Measurements from ENCODE around the gene AUTS2. TPM values are rescaled to one million over a fixed set of nuclear protein-coding genes. Genes with fewer than 3 reads are reported as not detected.

Gene AUTS2
- total RNA-seq, 5 donors from 2014 or later (not counting 1 experiment from before 2014, with no cell fraction given) = 10.6 to 66.2 (median 37.6) TPM

DNA sequence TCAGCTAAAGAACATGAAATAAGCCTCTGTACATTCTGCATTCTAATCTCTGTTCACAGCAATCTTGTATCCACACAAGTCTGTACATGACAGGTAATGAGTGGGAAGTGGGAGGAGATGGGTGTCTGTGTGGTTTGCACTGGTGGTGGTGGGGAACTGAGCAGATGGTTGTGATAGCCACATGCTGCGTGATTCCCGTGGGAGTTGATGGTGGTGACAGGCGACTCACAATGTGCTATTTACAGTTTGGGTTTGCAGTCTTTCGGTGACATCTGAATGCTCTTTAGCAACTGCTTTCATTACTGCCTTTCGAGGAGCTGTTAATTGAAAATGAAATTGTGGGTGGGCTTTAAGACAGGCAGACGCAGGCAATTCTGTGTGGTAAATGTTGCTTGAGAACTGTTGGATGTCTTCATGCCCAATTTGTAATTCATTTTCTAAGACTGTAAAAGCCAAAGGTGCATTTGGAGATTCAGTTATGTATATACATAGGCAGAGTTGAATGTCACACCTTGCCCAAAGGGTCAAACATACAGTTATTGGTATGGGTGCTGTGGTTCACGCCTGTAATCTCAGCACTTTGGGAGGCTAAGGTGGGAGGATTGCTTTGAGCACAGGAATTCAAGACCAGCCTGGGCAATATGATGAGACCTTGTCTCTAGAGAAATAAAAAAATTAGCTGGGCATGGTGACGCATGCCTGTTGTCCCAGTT lies 308.2 kb downstream of the AUTS2 start:
- H3K4me3 ChIP-seq (ENCODE audit: control insufficient read depth in 1 of 2, extremely low read depth in 1 of 2, low read length in 1 of 2) = no peak overlapping the region
- H3K4me1 ChIP-seq (ENCODE audit: control insufficient read depth in 1 of 2, extremely low read depth in 1 of 2, insufficient read depth in 2 of 2, low read length in 2 of 2) = peaks cover 0 to 5% of the 10 kb centered on the region in 2 experiments
- DNase-seq = no peak
- no peak overlapping the region for H3K4me3 Mint-ChIP-seq
- no peaks in the 10 kb centered on the region for H3K9me3 ChIP-seq
- no peaks in the 10 kb centered on the region for H3K36me3 ChIP-seq (ENCODE audit: control insufficient read depth in 2 of 2, extremely low read depth in 1 of 2, insufficient read depth in 1 of 2, low read length in 1 of 2)
- no peak for ATAC-seq (replicated peaks in 1 of 4)
- CTCF ChIA-PET = no interaction called here
- H3K4me1 Mint-ChIP-seq = peaks cover 0 to 6% (median 5%) of the 10 kb centered on the region in 3 donors
- peaks cover 0 to 4% of the 10 kb centered on the region in 2 donors for H3K27me3 Mint-ChIP-seq
- no peaks in the 10 kb centered on the region for H3K27me3 ChIP-seq (replicated peaks in 1 of 2; ENCODE audit: control insufficient read depth in 2 of 2, extremely low read depth in 1 of 2, insufficient read depth in 2 of 2, low read length in 1 of 2)
- H3K27ac Mint-ChIP-seq = no peak overlapping the region
- no peaks in the 10 kb centered on the region for H3K36me3 Mint-ChIP-seq
- POLR2A ChIA-PET = no interaction called here
- H3K9me3 Mint-ChIP-seq = no peaks in the 10 kb centered on the region
- H3K27ac ChIP-seq (ENCODE audit: low read length) = no peak overlapping the region
- WGBS (ENCODE audit: insufficient coverage) = 38% methylated on average over 5 of the region's 8 CpGs

DNA sequence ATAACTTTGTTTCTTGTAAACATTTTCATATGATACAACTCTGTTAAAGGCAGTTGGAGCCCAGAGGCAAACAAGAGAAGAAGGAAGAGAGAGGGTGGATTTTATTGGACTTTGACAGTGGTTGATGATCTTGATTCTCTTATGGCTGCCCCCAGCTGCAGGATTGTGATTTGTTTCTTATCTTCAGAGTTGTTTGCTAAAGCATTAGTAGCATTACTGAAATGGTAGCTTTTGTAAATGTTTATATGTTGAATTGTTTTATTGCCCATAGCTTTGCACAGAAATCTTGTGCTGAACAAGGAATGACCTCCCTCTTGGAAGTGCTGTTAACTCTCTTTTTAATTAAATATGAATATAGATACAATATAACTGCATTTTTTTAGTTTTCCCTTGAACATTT lies 309.4 kb downstream of the AUTS2 start:
- Mint-ChIP-seq H3K27me3 (no peaks in the 10 kb centered on the region), H3K4me3 (no peak overlapping the region), H3K9me3 (no peaks in the 10 kb centered on the region), H3K36me3 (no peaks in the 10 kb centered on the region), H3K4me1 (peaks cover 0 to 6% (median 5%) of the 10 kb centered on the region in 3 donors), H3K27ac (no peak overlapping the region)
- Histone ChIP-seq H3K27me3 (replicated peaks in 1 of 2; ENCODE audit: control insufficient read depth in 2 of 2, extremely low read depth in 1 of 2, insufficient read depth in 2 of 2, low read length in 1 of 2) (no peaks in the 10 kb centered on the region), H3K9me3 (no peaks in the 10 kb centered on the region), H3K27ac (ENCODE audit: low read length) (no peak overlapping the region), H3K36me3 (ENCODE audit: control insufficient read depth in 2 of 2, extremely low read depth in 1 of 2, insufficient read depth in 1 of 2, low read length in 1 of 2) (no peaks in the 10 kb centered on the region), H3K4me1 (ENCODE audit: control insufficient read depth in 1 of 2, extremely low read depth in 1 of 2, insufficient read depth in 2 of 2, low read length in 2 of 2) (peaks cover 0 to 5% of the 10 kb centered on the region in 2 experiments), H3K4me3 (ENCODE audit: control insufficient read depth in 1 of 2, extremely low read depth in 1 of 2, low read length in 1 of 2) (no peak overlapping the region)
- DNase-seq (no peak), ATAC-seq (replicated peaks in 1 of 4) (no peak)
- CTCF ChIA-PET = no interaction called here
- POLR2A ChIA-PET = no interaction called here

DNA sequence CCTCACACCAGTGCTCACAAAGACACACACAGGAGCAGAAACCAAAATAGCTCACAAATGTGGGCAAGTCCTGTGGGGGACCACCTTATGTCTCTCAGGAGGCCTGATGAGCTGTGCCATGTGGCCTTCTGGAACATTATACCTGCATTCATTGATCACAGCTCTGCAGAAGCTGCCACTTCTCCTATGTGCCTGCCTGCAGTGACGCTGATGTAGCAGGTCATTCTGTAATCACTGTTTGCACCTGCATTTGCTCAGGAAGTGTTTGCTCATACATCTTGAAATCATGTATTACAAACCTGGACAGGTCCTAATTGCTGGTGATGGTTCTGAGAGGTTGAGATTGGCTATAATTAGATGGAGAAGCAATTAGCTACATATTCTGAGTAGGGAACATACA lies 310.2 kb downstream of the AUTS2 start:
- peaks cover 0 to 5% of the 10 kb centered on the region in 2 experiments for H3K4me1 ChIP-seq (ENCODE audit: control insufficient read depth in 1 of 2, extremely low read depth in 1 of 2, insufficient read depth in 2 of 2, low read length in 2 of 2)
- Mint-ChIP-seq H3K4me1 (peaks cover 0 to 6% (median 5%) of the 10 kb centered on the region in 3 donors), H3K27me3 (no peaks in the 10 kb centered on the region), H3K4me3 (no peak overlapping the region), H3K9me3 (peaks cover 0 to 1% (median 0%) of the 10 kb centered on the region in 3 donors), H3K27ac (no peak overlapping the region), H3K36me3 (no peaks in the 10 kb centered on the region)
- ChIA-PET CTCF (no interaction called here), POLR2A (no interaction called here)
- no peaks in the 10 kb centered on the region for H3K27me3 ChIP-seq (replicated peaks in 1 of 2; ENCODE audit: control insufficient read depth in 2 of 2, extremely low read depth in 1 of 2, insufficient read depth in 2 of 2, low read length in 1 of 2)
- DNase-seq = no peak
- H3K27ac ChIP-seq (ENCODE audit: low read length) = no peak overlapping the region
- 100% methylated on average over 1 of the region's 1 CpG for WGBS (ENCODE audit: insufficient coverage)
- ATAC-seq (replicated peaks in 1 of 4) = no peak
- H3K36me3 ChIP-seq (ENCODE audit: control insufficient read depth in 2 of 2, extremely low read depth in 1 of 2, insufficient read depth in 1 of 2, low read length in 1 of 2) = no peaks in the 10 kb centered on the region
- H3K9me3 ChIP-seq = no peaks in the 10 kb centered on the region
- no peak overlapping the region for H3K4me3 ChIP-seq (ENCODE audit: control insufficient read depth in 1 of 2, extremely low read depth in 1 of 2, low read length in 1 of 2)

DNA sequence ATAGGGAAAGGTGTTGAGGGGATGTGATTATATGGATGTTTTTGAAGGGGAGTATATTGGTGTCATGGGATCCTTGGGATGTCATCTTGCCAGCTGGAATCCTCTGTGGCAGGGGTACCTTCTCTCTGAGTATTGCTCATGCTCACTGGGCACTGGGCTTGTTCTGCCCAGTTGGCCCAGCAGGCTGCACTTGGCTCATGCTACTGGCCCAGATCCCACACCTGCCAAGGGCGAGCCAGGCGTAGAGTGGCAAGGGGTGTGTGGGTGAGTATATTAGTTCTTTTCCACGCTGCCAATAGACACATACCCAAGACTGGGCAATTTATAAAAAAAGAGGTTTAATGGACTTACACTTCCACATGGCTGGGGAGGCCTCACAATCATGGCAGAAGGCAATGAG lies 311.9 kb downstream of the AUTS2 start:
- POLR2A ChIA-PET = no interaction called here
- H3K27me3 Mint-ChIP-seq = no peaks in the 10 kb centered on the region

DNA sequence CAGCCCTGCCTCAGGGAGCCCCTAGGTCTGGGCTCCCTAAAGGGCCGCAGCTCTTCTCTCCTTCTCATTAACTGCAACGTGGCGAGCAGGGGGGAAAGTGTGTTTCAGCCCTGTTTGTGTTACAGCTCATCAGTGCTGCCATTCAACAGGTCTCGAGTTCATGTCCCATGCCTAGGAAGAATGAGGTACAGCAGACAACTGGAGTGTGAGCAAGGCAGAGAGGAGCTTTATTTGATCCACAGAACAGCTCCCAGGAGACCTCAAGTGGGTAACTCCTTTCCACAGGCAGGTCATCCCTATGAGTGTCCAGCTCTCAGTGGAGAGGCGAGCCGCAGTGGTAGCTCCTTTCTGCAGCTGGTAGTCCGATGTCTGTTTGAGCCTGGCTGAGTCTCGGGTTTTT lies 313.1 kb downstream of the AUTS2 start:
- H3K4me1 Mint-ChIP-seq = peaks cover 0 to 2% (median under 1%) of the 10 kb centered on the region in 3 donors
- H3K36me3 Mint-ChIP-seq = no peaks in the 10 kb centered on the region
- 100% methylated on average over 5 of the region's 8 CpGs for WGBS (ENCODE audit: insufficient coverage)

More for the DNA sequence above, 311.9 kb downstream of the AUTS2 start:
- no CpG with 5 or more reads among the region's 3 CpGs for WGBS (ENCODE audit: insufficient coverage)
- peaks cover 0 to 4% (median 0%) of the 10 kb centered on the region in 3 donors for H3K9me3 Mint-ChIP-seq
- H3K4me1 Mint-ChIP-seq = peaks cover 0 to 6% (median 5%) of the 10 kb centered on the region in 3 donors
- no peak overlapping the region for H3K4me3 Mint-ChIP-seq
- DNase-seq (no peak), ATAC-seq (replicated peaks in 1 of 4) (no peak)
- H3K36me3 Mint-ChIP-seq = no peaks in the 10 kb centered on the region
- H3K27ac ChIP-seq (ENCODE audit: low read length) = no peak overlapping the region
- peaks cover 0 to 5% of the 10 kb centered on the region in 2 experiments for H3K4me1 ChIP-seq (ENCODE audit: control insufficient read depth in 1 of 2, extremely low read depth in 1 of 2, insufficient read depth in 2 of 2, low read length in 2 of 2)
- H3K27ac Mint-ChIP-seq = no peak overlapping the region
- H3K27me3 ChIP-seq (replicated peaks in 1 of 2; ENCODE audit: control insufficient read depth in 2 of 2, extremely low read depth in 1 of 2, insufficient read depth in 2 of 2, low read length in 1 of 2) = no peaks in the 10 kb centered on the region
- CTCF ChIA-PET = no interaction called here
- H3K36me3 ChIP-seq (ENCODE audit: control insufficient read depth in 2 of 2, extremely low read depth in 1 of 2, insufficient read depth in 1 of 2, low read length in 1 of 2) = no peaks in the 10 kb centered on the region
- H3K9me3 ChIP-seq = no peaks in the 10 kb centered on the region
- no peak overlapping the region for H3K4me3 ChIP-seq (ENCODE audit: control insufficient read depth in 1 of 2, extremely low read depth in 1 of 2, low read length in 1 of 2)

DNA sequence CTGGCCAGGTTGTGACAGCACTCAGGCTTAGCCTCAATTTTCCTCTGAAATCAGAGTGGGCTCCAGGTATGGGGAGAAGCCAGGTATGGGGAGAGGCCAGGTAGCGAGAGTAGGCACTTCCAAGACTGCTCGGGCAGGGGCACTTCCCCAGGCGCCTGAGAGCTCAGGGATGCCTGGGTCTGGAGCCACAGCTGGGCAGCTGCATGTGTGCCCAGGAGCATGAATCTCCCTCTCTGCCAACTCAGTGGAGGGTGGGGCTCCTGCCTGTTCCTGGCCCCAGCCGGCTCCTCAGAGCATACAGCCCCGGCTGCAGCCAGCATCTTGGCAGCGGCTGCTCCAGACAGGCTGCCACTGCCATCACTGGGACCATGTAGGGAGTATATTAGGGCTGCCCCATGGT lies 313.9 kb downstream of the AUTS2 start:
- DNase-seq = no peak
- Histone ChIP-seq H3K27ac (ENCODE audit: low read length) (no peak overlapping the region), H3K36me3 (ENCODE audit: control insufficient read depth in 2 of 2, extremely low read depth in 1 of 2, insufficient read depth in 1 of 2, low read length in 1 of 2) (no peaks in the 10 kb centered on the region), H3K27me3 (replicated peaks in 1 of 2; ENCODE audit: control insufficient read depth in 2 of 2, extremely low read depth in 1 of 2, insufficient read depth in 2 of 2, low read length in 1 of 2) (no peaks in the 10 kb centered on the region), H3K4me1 (ENCODE audit: control insufficient read depth in 1 of 2, extremely low read depth in 1 of 2, insufficient read depth in 2 of 2, low read length in 2 of 2) (no peaks in the 10 kb centered on the region), H3K4me3 (ENCODE audit: control insufficient read depth in 1 of 2, extremely low read depth in 1 of 2, low read length in 1 of 2) (no peak overlapping the region), H3K9me3 (no peaks in the 10 kb centered on the region)
- POLR2A ChIA-PET = no interaction called here
- 97% methylated on average over 5 of the region's 6 CpGs for WGBS (ENCODE audit: insufficient coverage)
- no peak overlapping the region for H3K4me3 Mint-ChIP-seq
- H3K4me1 Mint-ChIP-seq = no peaks in the 10 kb centered on the region
- CTCF ChIA-PET = no interaction called here
- H3K27me3 Mint-ChIP-seq = no peaks in the 10 kb centered on the region
- ATAC-seq (replicated peaks in 1 of 4) = no peak
- H3K36me3 Mint-ChIP-seq = no peaks in the 10 kb centered on the region
- no peak overlapping the region for H3K27ac Mint-ChIP-seq
- H3K9me3 Mint-ChIP-seq = peaks cover 0 to 4% (median 0%) of the 10 kb centered on the region in 3 donors

More for the DNA sequence above, 313.1 kb downstream of the AUTS2 start:
- no peak overlapping the region for H3K27ac ChIP-seq (ENCODE audit: low read length)
- Mint-ChIP-seq H3K4me3 (no peak overlapping the region), H3K27ac (no peak overlapping the region), H3K27me3 (no peaks in the 10 kb centered on the region), H3K9me3 (peaks cover 0 to 4% (median 0%) of the 10 kb centered on the region in 3 donors)
- DNase-seq (no peak), ATAC-seq (replicated peaks in 1 of 4) (no peak)
- H3K4me1 ChIP-seq (ENCODE audit: control insufficient read depth in 1 of 2, extremely low read depth in 1 of 2, insufficient read depth in 2 of 2, low read length in 2 of 2) = peaks cover 0 to 2% of the 10 kb centered on the region in 2 experiments
- no peak overlapping the region for H3K4me3 ChIP-seq (ENCODE audit: control insufficient read depth in 1 of 2, extremely low read depth in 1 of 2, low read length in 1 of 2)
- no peaks in the 10 kb centered on the region for H3K9me3 ChIP-seq
- no peaks in the 10 kb centered on the region for H3K27me3 ChIP-seq (replicated peaks in 1 of 2; ENCODE audit: control insufficient read depth in 2 of 2, extremely low read depth in 1 of 2, insufficient read depth in 2 of 2, low read length in 1 of 2)
- ChIA-PET POLR2A (interaction anchor here in 1 of 2 donors (0.6 kb wide), 1 partner anchor 350 kb away, joined by 3 read pairs; no protein-coding TSS in a partner anchor), CTCF (no interaction called here)
- no peaks in the 10 kb centered on the region for H3K36me3 ChIP-seq (ENCODE audit: control insufficient read depth in 2 of 2, extremely low read depth in 1 of 2, insufficient read depth in 1 of 2, low read length in 1 of 2)

Measured in T-cell (primary cell).